ENCODE measurements around the gene CEBPG.

Gene CEBPG

GRCh38 chr19:33373453-33374235 lies at the start of gene CEBPG:
TSS of gene CEBPG (plus strand) at chr19:33373709. CDS start at chr19:33379240, 5,531 bp downstream.
- no peak for DNase-seq

GRCh38 chr19:33324628-33325027 lies 48.9 kb upstream of the CEBPG start:
- DNase-seq: no peak

- no peak for DNase-seq
Measured at GRCh38 chr19:33325920-33326319, 47.6 kb upstream of the CEBPG start.

- no peak for DNase-seq
Measured at GRCh38 chr19:33329060-33329459, 44.4 kb upstream of the CEBPG start.

GRCh38 chr19:33329736-33330135 lies 43.8 kb upstream of the CEBPG start:
- no peak for DNase-seq

GRCh38 chr19:33332248-33332647 lies 41.3 kb upstream of the CEBPG start:
- peak; percentile 61 for DNase-seq

- DNase-seq: no peak
Measured at GRCh38 chr19:33333151-33333550, 40.4 kb upstream of the CEBPG start.

GRCh38 chr19:33333642-33334041 lies 39.9 kb upstream of the CEBPG start:
- no peak for DNase-seq

- no peak for DNase-seq
Measured at GRCh38 chr19:33334271-33334670, 39.2 kb upstream of the CEBPG start.

GRCh38 chr19:33335446-33335845 lies 38.1 kb upstream of the CEBPG start:
- DNase-seq: no peak

- DNase-seq: no peak
Measured at GRCh38 chr19:33339016-33339984, 34.2 kb upstream of the CEBPG start.

- DNase-seq: no peak
Measured at GRCh38 chr19:33340991-33341390, 32.5 kb upstream of the CEBPG start.

GRCh38 chr19:33343301-33343700 lies 30.2 kb upstream of the CEBPG start:
- DNase-seq: no peak

GRCh38 chr19:33343859-33344572 lies 29.5 kb upstream of the CEBPG start:
- no peak for DNase-seq

GRCh38 chr19:33344573-33344925 lies 29.0 kb upstream of the CEBPG start:
- no peak for DNase-seq

- no peak for DNase-seq
Measured at GRCh38 chr19:33345163-33345562, 28.3 kb upstream of the CEBPG start.

GRCh38 chr19:33346665-33347064 lies 26.8 kb upstream of the CEBPG start:
- no peak for DNase-seq

GRCh38 chr19:33347300-33347699 lies 26.2 kb upstream of the CEBPG start:
- DNase-seq: no peak

GRCh38 chr19:33348301-33349010 lies 25.1 kb upstream of the CEBPG start:
- no peak for DNase-seq

GRCh38 chr19:33349319-33350289 lies 23.9 kb upstream of the CEBPG start:
- no peak for DNase-seq
